SH-SY5Y (cell line): ENCODE results near the gene SIGLEC9.

Source experiments
- GATA2 ChIP-seq: IDR thresholded peaks from 2 replicates; pipeline ENCODE4 v1.6.1; 2011; ENCODE audit warnings: mild to moderate bottlenecking, low read depth, low read length
- GATA3 ChIP-seq: IDR thresholded peaks from 2 replicates; pipeline ENCODE4 v1.6.1; 2011; ENCODE audit warnings: low read depth, mild to moderate bottlenecking, low read length, moderate library complexity

GRCh38 chr19:51093101-51093500 is 31.6 kb upstream of the SIGLEC9 start:
- TF ChIP-seq GATA3 (no peak), GATA2 (no peak)
